Ecto neural progenitor cell (in vitro differentiated cells): ENCODE measurements around the gene ZC3H7A.

Source experiments
- DNase-seq: peaks from one replicate; pipeline ENCODE4 v3.0.0-alpha.2; 2018; ENCODE audit warnings: low spot score

Gene ZC3H7A

DNA sequence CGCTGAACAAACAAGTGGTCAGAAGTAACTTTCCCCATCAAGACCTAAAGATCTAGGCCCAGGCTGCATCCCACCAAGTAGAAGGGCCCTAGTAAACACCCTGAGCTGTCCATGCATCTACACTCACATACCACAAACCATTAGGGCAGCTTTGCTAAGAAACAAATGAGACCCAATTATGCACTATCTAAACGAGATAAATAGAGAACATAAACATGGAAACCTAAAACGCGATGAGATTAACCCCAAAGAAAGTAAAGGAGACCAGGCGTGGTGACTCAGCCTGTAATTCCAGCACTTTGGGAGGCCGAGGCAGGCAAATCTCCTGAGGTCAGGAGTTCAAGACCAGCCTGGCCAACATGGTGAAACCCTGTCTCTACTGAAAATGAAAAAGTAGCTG is 60.2 kb downstream of the ZC3H7A start:
- DNase-seq: no peak

DNA sequence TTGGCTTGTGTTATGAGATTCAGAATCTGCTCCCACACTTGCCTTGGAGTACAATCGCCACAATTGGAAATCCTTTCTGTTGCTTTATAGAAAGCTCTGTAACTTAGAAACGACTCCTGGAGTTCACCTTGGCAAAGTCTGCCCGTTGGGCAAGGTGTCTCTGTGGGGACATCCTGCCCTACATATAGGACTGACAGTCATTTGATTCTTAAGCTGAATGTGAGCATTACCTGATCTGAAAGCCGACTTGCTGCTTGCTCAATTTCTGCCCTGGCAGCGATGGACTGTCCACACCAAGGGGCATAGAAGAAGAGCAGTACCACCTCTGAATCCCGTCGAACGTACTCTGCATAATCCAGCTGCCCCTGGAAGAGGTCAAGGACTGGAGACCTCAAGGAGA is 61.3 kb downstream of the ZC3H7A start:
- DNase-seq: no peak

DNA sequence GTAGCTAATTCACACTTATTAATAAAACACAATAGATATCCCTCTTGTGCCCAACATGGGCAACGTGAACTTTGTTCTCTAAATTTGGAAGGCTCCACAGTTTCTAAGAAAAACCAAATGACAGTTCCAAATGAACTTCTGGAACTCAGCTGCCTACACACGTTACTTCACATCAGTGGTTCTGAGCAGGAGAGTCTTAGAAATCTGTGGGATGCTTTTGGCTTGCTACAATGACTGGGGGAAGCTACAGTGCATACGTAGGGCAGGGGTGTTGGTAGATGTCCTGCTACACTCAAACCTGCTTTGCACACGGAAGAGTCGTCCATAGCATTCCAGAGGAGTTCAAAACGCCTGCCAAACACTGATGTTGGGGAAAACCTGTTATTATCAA is 62.4 kb downstream of the ZC3H7A start:
- no peak for DNase-seq

DNA sequence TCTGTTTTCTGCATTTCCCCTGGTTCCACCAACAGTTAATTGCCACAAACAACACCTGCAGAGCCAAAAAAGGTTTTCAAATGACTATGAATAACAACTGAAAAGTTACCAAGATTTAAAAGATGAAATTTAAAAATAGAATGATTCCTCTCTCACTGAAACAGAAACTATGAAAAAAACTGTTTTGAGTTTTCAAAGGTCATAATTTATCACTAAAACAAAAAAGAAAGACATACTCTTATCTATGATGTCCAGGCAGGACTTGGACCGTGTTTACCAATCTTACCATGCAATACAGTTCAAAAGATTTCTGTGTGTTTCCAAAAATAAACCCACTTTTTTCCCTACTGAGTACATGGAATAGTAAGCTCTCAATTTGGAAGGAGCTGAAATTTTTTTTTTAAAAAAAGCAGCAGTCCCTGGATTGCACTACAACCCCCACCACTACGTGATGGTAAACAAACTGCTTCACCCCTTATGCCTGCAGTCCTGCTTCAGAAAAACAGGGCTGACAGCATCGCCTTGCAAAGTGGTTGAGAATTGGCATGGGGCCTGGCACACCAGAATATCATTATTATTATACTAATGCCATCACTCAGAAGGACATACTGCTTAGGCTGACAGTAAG is 62.9 kb downstream of the ZC3H7A start:
- DNase-seq: no peak

DNA sequence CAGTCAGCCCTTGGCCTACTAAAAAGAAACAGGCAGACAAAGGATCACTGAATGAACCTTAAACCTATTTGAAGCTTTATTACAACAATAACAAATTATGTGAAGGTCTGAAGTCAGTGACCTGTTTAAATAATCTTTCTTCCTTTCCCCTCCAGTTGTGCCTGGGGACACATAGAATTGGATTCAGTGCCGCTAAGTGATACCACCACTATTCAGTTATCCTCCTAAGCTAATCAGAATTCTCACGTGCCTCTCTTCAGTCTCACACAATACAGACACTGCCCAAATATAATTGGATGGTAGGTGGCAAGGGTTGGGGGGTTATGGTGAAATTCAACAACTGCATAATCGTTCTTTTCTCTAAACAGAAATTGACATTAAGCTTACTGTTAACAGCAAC is 65.8 kb downstream of the ZC3H7A start:
- DNase-seq: no peak

DNA sequence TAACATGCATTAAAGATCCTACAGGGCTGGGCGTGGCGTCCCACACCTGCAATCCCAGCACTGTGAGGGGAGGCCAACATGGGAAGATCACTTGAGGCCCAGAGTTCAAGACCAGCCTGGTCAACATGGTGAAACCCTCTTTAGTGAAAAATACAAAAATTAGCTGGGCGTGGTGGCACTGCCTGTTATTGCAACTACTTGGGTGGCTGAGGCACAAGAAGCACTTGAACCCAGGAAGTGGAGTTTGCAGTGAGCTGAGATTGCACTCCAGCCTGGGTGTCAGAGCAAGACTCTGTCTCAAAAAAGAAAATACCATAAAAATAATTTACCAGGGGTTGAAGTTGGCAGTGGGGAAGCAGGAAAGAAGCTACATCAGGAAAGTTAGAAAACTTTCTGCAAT is 67.3 kb downstream of the ZC3H7A start:
- DNase-seq: no peak

DNA sequence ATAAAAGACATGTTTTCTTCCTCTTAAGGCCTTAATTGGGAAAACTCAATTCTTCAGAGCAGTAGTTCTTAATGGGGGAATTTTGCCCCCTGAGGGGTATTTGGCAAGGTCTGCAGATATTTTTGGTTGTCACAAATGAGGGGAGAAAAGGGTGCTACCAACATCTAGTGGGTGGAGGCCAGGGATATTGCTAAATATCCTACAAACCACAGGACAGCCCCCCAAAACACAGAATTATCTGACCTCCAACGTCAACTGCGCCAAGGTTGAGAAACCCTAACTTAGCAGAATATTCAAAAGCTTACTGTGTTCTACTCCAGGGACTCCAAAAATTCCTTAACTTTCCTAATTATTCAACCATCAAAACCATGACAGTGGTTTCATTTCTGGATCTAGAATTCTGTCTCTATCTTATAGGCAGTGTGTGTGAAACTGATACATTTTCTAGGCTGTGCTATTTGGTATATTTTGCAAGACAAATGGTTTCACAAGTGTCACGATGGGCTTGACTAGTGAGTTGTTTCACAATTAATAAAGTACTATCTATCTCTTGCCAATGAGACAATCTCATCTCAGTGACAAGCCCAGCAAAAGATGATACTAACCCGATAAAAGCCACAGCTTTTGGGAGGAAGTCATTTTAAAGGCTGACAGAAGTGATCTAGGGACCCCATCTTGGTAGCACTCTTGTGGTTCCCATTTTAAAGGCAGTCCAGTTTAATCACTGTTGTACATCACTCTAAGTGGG is 69.1 kb downstream of the ZC3H7A start:
- DNase-seq: no peak

DNA sequence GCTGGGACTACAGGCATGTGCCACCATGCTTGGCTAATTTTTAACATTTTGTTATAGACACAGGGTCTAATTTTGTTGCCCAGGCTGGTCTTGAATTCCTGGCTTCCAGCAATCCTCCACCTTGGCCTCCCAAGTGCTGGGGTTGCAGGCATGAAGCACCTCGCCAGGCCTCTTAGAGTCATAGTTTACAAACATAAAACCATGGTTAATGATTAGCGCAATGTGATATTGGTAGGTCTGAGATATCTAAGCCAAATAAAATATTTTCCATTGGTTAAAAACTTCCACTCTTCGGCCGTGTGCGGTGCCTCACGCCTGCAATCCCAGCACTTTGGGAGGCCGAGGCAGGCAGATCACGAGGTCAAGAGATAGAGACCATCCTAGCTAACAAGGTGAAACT is 71.0 kb downstream of the ZC3H7A start:
- no peak for DNase-seq

DNA sequence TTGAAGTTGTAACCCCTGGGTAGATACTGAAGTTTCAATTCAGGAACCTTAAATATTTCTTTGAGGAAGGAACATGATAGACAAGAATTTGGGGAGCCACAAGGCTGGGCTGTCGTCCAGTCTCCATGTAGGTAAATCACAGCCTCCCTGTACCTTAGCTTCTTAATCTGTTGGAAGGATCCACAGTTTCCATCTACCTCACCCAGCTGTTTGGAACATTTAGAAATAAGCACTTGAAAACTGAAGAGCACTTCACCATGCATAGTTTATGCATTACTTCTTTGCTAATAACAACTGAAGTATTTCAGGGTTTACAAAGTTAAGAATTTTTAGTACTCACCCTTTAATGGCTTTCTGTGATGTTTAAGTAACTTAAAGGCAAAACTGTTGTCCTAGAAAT is 71.6 kb downstream of the ZC3H7A start:
- no peak for DNase-seq

DNA sequence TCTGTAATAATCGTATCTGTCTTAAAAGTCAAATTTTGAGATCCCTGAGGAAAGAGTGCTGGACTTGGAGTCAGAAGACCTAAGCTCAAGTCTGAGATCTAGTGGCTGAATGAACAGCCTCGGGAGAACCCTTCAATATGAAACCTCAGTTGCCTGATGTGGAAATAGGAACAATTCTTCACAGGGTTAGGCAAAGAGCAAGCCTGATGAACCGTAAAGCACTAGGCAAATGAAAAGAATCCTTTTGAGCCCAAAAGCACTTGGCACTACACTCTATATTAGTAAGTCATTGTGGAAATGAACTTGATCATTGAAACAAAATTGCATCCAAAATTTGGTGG is 74.6 kb downstream of the ZC3H7A start:
- no peak for DNase-seq

DNA sequence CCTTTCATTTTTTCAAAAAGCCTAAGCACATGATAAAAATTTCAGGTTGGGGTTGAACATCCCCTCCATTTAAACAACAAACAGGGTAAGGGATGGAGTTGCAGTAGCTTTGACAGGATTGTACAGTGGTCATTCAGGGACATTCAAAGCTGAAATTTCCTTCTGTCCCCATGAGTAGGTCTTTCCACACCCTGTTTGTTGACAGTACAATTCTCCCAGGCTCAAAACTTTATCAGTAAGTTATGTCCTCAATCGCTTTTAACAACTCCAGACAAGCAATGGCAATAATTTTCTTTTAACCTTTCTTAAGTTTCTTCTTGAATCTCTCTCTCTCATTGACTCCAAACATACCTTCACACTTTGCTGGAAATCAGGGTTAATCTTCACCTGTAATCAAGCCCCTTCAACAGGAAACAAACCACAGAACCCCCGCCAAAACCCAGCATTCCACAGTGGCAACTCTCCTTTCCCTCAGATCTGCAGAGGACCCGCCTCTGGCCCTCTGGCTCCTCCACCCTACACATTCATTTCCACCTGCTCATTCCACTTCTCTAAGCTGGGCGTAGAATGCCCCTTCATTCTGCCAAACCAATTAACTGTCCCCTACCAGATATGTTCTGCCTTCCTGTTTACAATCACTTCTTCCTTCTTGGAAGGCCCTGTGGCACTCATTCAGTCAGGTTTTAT is 75.1 kb downstream of the ZC3H7A start:
- no peak for DNase-seq

DNA sequence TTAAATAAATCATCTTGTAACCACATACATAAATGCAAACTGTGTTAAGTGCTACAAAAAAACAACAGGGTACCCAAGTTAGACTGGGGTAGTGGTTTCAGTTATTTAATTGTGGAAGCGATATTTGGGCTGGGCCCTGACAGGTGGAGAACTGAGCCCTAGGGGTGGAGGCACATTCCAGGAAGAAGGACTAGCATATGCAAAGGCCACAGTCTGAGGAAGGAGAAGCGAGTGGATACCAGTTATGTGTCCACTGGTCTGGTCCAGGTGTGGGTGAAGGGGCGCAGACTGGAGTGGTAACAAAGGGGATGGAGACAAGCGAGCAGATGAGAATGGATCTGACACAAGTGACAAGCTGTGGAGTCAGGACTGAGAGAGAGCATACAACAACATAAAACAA is 77.3 kb downstream of the ZC3H7A start:
- DNase-seq: no peak

DNA sequence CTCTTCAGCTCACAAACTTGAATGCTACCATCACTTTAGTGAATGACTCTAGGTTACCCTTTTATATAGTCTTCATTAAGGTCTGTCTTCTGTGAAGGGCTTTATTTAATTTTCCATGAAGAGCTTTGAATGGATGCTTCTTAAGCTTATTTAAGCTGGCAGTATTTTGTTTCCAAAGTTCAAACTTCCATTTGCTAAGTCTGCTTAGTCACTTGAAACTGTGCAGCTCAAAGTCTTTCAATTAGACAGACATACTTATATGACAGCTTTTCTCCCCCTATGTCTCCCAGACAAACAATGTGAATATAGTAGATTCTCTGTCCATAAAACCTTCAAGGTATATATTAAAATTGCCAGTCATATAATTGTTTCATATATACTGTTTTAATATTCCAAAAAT is 77.9 kb downstream of the ZC3H7A start:
- no peak for DNase-seq

DNA sequence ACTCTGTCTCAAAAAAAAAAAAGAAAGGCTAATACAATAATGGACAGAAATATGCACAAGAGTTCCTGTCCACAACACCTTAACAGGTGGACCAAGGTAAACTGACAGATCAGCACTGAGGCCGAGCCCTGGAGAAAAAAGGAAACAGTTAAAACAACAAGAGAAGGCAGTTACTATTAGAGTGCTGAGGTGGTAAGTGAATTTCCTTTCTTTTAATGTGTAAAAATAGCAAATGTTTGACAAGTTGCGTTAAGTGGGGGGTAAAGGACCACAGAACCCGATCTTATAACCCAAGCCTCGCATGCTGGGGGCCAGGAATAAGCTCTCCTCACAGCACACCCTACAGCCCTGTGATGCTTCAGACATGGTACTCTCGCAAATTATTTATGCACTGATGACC is 79.2 kb downstream of the ZC3H7A start:
- no peak for DNase-seq

DNA sequence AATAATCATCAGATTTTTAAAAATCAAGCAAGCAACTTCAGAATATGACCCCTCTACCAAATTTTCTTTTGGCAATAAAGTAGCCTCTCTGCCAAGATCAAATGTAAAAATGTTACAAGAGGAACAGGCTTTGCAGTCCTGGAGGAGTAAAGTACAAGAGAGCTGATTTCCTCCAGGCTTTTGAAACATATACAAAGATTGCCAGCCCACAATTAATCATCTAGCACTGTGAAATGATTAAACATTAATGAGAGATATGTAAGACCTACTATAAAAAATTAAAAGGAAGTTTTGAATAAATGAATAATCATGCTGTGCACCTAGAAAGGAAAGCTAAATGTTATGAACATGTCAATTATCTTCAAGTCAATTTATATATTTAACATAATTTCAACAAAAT is 80.7 kb downstream of the ZC3H7A start:
- no peak for DNase-seq

DNA sequence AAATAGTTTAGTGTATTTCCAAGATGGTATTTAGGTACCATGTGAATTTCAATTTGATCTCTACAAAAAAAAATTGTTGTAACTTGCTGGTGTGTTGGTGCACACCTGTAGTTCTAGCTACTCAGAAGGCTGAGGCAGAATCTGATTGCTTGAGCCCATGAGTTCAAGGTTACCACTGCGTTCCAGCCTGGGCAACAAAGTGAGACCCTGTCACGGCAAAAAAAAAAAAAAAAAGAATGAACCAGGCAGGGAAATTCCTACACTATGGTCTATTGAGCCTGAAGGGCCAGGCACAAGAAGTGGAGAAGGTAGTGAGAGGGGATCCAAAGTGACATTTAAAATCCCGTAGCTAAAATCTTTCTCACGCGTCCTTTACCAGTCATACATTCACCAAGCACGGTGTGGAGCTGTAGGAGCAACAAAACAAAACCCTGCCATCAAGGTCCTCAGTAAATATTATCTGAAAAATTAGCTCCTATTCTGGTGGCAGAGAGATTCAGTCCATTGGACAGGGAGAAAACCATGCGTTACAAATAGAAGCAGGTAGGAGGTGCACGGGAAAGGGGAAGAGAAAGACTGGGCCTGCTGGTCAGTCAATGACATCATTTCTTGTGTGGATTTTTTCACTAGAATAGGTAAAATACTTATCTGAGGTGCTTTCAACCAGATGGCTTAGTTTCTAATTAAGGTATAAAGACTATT is 81.7 kb downstream of the ZC3H7A start:
- DNase-seq: no peak

DNA sequence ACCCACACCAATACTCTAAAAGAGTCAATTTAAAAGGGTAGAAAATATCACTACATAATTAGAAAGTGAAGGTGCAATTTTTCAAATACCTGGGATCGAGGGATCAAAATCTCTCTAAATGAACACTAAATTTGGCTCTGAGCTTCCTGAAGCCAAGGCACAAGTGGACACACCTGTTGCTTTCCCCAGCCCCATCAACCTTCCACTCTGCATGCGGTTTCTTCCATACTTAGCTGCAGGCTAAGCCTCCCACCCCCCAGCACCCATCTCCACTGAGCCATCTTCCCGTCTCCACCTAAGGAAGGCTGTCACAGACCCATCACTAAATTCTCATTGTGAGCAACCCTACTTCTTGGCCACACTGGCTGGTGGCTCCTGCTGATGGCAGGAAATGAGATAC is 84.9 kb downstream of the ZC3H7A start:
- DNase-seq: no peak

DNA sequence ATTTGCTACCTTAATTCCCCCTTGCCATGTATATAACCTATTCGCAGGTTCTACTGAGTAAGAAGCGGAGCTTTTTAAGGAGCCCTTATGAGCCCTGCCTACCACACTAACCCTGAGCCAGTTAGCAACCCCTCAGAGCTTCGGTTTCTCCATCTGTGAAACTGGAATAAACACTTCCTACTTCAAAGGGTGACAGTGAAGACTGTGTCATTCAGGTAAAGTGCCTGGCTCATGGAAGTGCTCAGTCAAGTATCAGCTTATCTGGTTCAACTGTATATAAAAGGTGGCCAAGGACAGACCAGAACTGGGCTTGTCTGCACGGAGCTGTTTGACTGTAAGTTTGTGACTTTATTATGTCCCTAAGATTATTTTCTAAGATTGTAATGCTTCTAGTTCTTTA is 85.4 kb downstream of the ZC3H7A start:
- DNase-seq: no peak

DNA sequence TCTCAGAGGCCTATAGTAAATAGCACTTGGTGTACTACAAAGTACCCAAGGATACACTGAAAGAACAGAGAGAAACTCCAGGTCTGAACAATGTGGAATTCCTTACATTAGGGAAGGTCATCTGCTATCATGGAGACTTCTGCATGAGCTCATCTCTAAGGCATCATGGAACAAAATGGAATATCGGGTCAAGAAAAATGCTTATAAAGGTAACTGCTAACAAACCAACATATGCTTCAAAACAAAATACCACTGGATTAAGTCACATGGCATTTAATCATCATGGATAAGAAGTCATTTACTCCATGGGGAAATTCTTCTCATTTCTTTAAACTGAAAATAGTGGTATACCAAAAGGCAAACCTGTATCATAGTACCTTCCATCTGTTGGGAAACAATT is 88.6 kb downstream of the ZC3H7A start:
- DNase-seq: no peak

DNA sequence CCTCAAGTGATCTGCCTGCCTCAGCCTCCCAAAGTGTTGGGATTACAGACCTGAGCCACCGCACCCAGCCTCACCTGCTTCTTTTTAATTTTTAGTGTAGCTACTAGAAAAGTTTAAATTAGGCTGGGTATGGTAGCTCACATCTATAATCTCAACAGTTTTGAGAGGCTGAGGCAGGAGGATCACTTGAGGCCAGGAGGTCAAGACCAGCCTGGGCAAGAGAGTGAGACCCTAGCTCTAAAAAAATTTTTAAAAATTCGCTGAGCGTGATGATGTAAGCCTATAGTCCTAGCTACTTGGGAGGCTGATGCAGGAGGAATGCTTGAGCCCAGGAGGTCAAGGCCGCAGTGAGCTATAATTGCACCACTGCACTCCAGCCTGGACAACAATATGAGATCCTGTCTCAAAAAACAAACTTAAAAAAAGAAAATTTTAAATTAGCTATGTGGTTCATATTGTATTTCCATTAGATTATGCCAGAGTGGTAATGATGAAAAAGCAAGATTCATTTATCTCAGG is 89.3 kb downstream of the ZC3H7A start:
- no peak for DNase-seq

DNA sequence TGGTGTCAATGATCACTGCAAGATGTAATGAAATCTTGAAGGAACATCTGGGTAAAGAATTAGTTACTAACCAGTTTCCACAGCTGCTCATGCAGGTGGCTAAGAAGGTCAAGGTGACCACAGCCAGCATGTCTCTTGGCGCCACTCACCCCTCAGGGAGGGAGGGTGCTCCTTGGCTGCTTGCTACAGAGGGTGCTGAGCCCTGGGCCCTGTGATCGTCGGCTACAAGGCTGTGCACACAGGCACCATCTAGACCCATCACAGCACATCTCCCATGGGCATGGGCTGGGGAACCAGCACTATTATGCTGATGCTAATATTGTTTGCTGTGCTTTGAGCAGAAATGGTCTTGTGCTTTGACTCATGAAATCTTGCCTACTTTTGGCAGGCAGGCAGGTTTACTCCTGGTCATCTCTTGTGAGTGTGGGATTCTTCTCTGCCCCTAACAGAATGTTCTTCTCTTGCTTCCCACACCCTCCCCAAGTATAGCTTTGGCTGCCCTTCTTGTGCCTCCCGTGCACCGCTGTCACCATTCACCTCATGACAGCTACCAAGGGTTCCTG is 90.8 kb downstream of the ZC3H7A start:
- no peak for DNase-seq

DNA sequence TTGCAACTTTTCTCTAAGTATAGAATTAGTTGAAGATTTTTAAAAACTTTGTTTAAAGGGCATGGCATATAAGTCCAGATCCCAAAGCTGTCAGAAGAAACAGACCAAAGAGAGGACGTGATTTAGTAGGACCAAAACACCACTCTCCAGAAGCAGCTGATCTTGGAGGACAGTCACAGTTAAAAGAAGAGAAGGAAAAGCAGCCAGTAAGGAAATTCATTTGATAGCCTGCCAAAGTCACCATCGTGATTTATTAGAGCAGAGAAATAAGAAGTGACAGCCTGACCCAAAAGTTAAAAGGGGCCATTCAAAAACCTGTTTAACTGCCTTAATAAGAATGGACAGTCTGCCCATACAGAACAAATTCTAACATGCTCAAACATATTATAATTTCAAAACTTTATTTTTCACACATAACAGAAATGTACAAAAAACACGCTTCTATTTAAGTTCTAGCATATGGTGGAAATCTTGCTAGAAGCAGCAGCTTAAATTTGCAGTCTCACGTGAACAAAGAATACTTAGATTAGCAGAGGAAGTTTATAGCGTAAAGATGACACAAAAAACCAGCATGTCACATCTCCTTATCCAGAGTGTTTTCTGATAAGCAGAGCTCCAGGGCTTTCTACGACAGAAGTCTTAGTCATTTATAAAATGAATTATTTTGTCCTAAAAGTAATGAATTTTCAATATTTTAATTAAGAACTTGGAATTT is 91.6 kb downstream of the ZC3H7A start:
- DNase-seq: no peak
